SU-DHL-6 (cell line): ENCODE measurements around the gene ATP4B.

Experiments used
- H2AFZ ChIP-seq: fragments of 200-600 bp; sonication (generic); 2 replicates; pipeline ENCODE4 v1.6.1; 2014; ENCODE audit warnings: low read depth, mild to moderate bottlenecking, moderate library complexity, mixed read lengths, antibody characterized with exemption, low read length; ENCODE audit not compliant: severe bottlenecking
- H3F3A ChIP-seq: fragments of 200-600 bp; shearing (Covaris generic); 2 replicates; pipeline ENCODE4 v1.6.0; 2016; ENCODE audit warnings: antibody characterized with exemption, mild to moderate bottlenecking; ENCODE audit not compliant: insufficient read depth
- H3K27ac ChIP-seq: fragments of 200-600 bp; sonication (generic); 2 replicates; pipeline ENCODE4 v1.5.1; 2016; ENCODE audit warnings: low read depth, mild to moderate bottlenecking, low read length, moderate library complexity, mixed read lengths
- H3K27me3 ChIP-seq: fragments of 200-600 bp; sonication (generic), shearing (Covaris generic); 2 replicates; pipeline ENCODE4 v1.6.0; 2014; ENCODE audit warnings: mild to moderate bottlenecking, low read length
- H3K36me3 ChIP-seq: fragments of 200-600 bp; sonication (generic); 2 replicates; pipeline ENCODE4 v1.6.1; 2014; ENCODE audit warnings: mild to moderate bottlenecking, low read length, mixed read lengths
- H3K4me2 ChIP-seq: fragments of 300-600, 200-600 bp; shearing (Covaris generic), sonication (generic); 2 replicates; pipeline ENCODE4 v1.6.0; 2014; ENCODE audit warnings: low read length, low read depth, mild to moderate bottlenecking; ENCODE audit not compliant: poor library complexity, severe bottlenecking
- H3K4me3 ChIP-seq: fragments of 200-600 bp; sonication (generic); 2 replicates; pipeline ENCODE4 v1.5.1; 2014; ENCODE audit warnings: antibody characterized with exemption, low read length, mild to moderate bottlenecking, mixed read lengths; ENCODE audit not compliant: insufficient read depth, poor library complexity, severe bottlenecking
- H3K79me2 ChIP-seq: fragments of 200-600 bp; sonication (generic); 2 replicates; pipeline ENCODE4 v1.6.1; 2014; ENCODE audit warnings: mild to moderate bottlenecking, low read length, moderate library complexity; ENCODE audit not compliant: insufficient read depth
- H3K9ac ChIP-seq: fragments of 200-600 bp; sonication (generic); 2 replicates; pipeline ENCODE4 v1.7.0; 2014; ENCODE audit warnings: mild to moderate bottlenecking, low read length
- H3K9me2 ChIP-seq: fragments of 200-600 bp; sonication (generic); replicated peaks from 2 replicates; pipeline ENCODE4 v1.6.1; 2014; ENCODE audit warnings: low read length; ENCODE audit not compliant: insufficient read depth
- H3K9me3 ChIP-seq: fragments of 200-600 bp; sonication (generic); 2 replicates; pipeline ENCODE4 v1.6.1; 2014; ENCODE audit warnings: low read length, mixed read lengths; ENCODE audit not compliant: insufficient read depth
- H4K20me1 ChIP-seq: fragments of 200-600 bp; sonication (generic); 2 replicates; pipeline ENCODE4 v1.6.1; 2014; ENCODE audit warnings: low read depth, mild to moderate bottlenecking, antibody characterized with exemption, low read length, moderate library complexity, mixed read lengths
- CTCF ChIP-seq: fragments of 200-600 bp; sonication (generic); IDR thresholded peaks from one replicate; pipeline ENCODE4 v1.5.1; 2017; ENCODE audit warnings: antibody characterized with exemption, mild to moderate bottlenecking, low read length, moderate library complexity; ENCODE audit not compliant: insufficient read depth, poor library complexity, severe bottlenecking
- EZH2phosphoT487 ChIP-seq: fragments of 200-600 bp; sonication (generic), shearing (Covaris generic); conservative IDR thresholded peaks from 2 replicates; pipeline ENCODE4 v1.6.1; 2018; ENCODE audit warnings: mild to moderate bottlenecking, antibody characterized with exemption, low read length, moderate library complexity, mixed read lengths

ATP4B gene

DNA sequence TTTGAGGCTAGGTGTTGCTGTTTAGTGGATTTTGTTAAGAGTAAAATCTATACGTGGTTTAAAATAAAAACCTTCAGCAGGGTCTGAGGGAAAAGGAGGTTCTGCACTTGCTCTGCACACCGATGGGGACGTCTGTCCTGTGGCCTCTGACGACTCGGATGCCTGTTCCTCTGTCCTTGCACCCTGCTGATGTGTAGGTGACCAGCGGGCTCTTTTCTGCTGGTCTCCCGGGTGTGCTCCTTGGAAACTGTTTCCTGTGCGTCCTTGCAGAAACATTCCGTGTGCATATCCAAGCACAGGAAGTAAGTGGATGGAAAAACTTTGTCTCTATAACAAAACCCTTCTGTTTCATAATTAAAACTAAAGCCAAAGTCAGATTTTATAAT lies 3.8 kb downstream of the ATP4B start:
- no peaks in the 10 kb centered on the region for H3K9me2 ChIP-seq
- no peak overlapping the region for H3K4me3 ChIP-seq
- no peaks in the 10 kb centered on the region for H3K9me3 ChIP-seq
- no peak for TF ChIP-seq EZH2phosphoT487
- no peak for TF ChIP-seq CTCF
- no peak overlapping the region for H2AFZ ChIP-seq
- no peaks in the 10 kb centered on the region; the same call in 1 of the 2 replicates for H3F3A ChIP-seq
- H4K20me1 ChIP-seq: no peaks in the 10 kb centered on the region
- no peak overlapping the region for H3K4me2 ChIP-seq
- no peaks in the 10 kb centered on the region for H3K79me2 ChIP-seq
- peak overlapping the region; percentile 17; the same call in 1 of the 2 replicates for H3K27ac ChIP-seq
- H3K27me3 ChIP-seq: no peaks in the 10 kb centered on the region
- H3K36me3 ChIP-seq: no peaks in the 10 kb centered on the region
- no peak overlapping the region for H3K9ac ChIP-seq

DNA sequence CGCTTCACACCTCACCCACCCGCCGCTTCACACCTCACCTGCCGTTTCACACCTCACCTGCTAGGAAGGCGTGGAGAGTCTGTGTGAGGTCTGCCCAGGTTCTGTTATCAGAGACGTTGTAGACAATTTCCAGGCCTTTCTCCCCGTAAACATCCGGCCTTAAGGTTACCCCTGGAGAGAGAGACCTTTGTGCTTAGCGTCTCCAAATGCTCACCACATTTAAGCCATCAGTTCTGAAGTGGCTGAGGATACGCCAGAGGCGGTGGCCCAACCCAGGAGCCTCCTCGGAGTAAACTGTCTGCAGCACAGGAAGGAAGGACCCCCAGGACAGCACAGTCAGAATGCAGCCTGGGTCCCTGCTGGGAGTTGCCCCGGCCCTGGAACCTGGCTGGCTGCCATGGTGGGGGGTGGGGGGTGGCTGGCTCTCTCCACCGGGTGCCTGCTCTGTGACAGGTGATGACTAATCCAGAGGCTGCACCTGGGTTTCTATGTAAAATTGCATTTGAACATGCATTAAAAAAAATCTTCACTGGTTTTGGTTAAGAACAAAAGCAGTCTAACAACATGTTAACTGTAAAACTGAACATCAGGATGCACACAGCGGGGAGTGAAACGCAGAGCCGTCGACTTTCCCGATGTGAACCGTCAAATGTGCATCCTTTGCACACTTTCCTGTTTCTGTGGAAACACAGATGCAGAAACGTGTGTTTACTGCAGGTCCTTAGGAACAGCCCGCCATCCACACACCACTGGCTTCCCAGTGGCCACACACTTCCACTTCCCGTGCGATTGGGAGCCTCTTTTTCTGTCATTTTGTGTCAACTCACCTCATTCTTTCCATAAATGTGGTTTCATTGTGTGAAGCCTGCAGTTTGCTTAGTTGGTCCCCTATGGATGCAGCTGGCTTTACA lies 4.5 kb downstream of the ATP4B start:
- Histone ChIP-seq H3K9me3 (no peaks in the 10 kb centered on the region), H3K4me2 (no peak overlapping the region), H3K79me2 (no peaks in the 10 kb centered on the region), H2AFZ (no peak overlapping the region), H4K20me1 (no peaks in the 10 kb centered on the region), H3K4me3 (no peak overlapping the region), H3K9ac (no peak overlapping the region), H3K9me2 (no peaks in the 10 kb centered on the region), H3F3A (no peaks in the 10 kb centered on the region; the same call in 1 of the 2 replicates), H3K27me3 (no peaks in the 10 kb centered on the region), H3K27ac (peak overlapping the region; percentile 49), H3K36me3 (no peaks in the 10 kb centered on the region)
- no peak for TF ChIP-seq EZH2phosphoT487
- no peak for TF ChIP-seq CTCF

DNA sequence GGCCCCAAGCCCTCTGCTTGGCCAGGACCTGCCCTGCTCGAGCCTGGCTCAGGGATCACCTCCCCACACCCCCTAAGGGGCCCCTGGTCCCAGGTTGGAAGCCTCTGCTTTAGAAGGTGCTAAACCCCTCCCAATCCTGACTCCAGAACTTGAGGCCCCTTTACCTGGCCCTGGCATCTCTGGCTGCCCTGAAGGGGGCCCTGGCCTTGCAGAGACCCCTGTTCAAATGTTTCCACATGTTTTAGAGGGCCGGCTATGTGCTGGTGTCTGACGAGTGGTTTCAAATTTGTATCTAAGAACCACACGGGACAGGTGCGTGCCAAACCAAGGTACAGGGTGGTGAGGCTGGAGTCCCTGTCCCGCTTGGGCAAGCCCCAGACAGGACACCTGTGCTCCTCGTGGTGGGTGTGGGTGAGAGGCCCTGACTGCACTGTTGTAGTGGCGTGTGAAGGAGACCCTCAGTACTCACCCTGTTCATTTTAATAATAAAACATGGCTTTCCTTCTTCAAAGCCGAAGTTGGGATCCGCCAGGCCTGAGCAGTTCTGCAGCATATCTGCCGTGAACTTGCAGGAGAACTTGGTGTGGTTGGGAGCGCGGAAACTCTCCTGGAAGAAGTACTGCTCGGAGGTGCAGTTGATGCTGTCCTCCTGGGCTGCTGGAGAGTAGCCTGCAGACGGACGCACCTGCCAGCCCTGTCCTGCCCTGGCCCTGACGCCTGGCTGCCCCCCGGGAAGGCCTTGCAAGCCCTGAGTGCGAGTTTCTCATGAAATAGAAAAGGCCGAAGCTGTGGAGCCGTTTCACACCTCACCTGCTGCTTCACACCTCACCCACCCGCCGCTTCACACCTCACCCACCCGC lies 5.4 kb downstream of the ATP4B start:
- Histone ChIP-seq H3K9me2 (no peaks in the 10 kb centered on the region), H3F3A (no peaks in the 10 kb centered on the region; the same call in 1 of the 2 replicates), H3K79me2 (no peaks in the 10 kb centered on the region), H3K9ac (no peak overlapping the region), H3K4me2 (no peak overlapping the region), H4K20me1 (no peaks in the 10 kb centered on the region), H3K36me3 (no peaks in the 10 kb centered on the region), H2AFZ (no peak overlapping the region), H3K27ac (peak overlapping the region; percentile 50), H3K4me3 (no peak overlapping the region), H3K9me3 (no peaks in the 10 kb centered on the region), H3K27me3 (no peaks in the 10 kb centered on the region)
- no peak for TF ChIP-seq CTCF
- no peak for TF ChIP-seq EZH2phosphoT487
